Superior temporal gyrus (tissue), 1 donor: ENCODE results near the gene SLC35E3.

Experiments used
- DNase-seq: peaks from one replicate; pipeline ENCODE4 v3.0.0-alpha.2; 2016; ENCODE audit errors: extremely low spot score

Gene SLC35E3

DNA sequence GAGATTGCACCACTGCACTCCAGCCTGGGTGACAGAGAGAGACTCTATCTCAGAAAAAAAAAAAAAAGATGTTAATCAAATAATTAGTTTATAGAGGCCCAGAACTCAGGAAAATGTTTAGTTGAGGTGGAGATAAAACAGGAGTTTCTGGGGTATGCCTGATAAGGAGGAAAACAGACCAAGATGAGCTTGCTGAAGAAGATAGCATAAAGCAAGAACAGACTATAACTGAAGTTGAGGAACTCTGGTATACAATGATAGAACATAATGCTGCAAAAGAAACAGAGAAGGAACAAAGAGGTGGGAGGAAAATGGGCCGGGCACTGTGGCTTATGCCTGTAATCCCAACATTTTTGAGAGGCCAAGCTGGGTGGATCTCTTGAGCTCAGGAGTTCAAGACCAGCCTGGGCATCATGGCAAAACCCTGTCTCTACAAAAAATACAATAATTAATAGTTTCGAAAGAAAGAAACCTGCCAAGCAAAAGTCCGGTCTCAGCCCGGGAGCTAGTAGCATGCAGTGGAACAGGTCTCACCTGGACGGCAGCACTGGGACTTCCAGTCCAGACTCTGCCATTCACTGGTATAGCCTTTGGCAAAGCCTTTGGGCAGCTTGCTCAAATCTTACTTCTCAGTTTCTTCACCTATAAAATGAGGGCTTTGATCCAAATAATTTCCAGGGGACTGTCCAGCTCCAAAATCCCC lies 25.4 kb downstream of the SLC35E3 start:
- DNase-seq = no peak

DNA sequence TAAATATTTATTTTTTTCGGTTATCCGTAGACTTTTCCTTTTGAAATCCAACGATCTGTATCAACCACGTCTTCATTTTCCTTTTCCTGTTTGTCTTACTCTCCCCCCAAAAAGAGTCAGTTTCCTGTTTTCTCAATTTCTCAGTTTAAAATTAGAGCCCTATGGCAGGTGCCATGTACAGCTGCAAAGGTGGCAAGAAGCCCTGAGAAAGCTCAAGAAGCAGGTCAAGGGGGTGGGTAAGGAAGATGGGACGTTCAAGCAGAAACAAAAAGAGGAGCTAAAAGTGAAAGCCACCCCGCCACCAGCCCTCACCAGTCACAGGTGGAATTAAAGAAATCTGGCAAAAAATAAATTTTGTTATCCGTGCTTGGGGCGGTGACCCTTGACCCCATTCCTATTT lies 26.7 kb downstream of the SLC35E3 start:
- no peak for DNase-seq

DNA sequence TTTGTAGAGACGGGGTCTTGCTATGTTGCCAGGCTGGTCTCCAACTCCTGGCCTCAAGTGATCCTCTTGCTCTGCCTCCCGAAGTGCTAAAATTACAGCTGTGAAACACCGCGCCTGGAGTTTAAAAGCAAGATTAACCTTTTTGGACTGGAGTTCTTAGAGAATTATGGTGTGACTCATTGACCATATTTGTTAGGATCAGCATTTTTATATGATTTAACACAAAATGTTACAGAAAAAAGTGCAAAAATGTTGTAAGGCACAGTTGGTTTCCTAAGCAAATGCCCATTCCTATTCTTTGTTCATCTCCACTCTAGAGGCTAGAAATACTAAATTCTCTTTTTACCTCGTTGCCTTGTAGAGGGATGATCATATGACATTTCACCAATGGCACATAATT lies 27.6 kb downstream of the SLC35E3 start:
- DNase-seq = no peak

DNA sequence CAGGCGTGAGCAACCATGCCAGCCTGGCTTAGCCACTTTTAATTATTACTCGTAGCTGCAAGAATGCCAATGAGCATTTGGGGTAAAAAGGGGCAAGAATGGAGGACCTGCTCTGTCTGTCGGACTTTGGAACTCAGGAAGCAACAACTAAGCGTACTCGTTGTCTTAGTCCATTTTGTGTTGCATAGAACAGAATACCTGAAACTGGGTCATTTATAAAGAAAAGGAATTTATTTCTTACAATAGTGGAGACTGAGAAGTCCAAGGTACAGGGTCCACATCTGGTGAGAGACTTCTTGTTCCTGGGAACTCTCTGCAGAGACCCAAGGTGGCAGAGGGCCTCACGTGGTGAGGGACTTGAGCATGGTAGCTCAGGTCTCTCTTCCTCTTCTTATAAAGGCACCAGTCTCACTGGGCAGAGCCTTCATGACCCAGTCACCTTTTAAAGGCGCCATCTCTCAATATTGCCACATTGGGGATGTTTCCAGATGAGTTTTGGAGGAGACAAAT lies 29.2 kb downstream of the SLC35E3 start:
- no peak for DNase-seq

DNA sequence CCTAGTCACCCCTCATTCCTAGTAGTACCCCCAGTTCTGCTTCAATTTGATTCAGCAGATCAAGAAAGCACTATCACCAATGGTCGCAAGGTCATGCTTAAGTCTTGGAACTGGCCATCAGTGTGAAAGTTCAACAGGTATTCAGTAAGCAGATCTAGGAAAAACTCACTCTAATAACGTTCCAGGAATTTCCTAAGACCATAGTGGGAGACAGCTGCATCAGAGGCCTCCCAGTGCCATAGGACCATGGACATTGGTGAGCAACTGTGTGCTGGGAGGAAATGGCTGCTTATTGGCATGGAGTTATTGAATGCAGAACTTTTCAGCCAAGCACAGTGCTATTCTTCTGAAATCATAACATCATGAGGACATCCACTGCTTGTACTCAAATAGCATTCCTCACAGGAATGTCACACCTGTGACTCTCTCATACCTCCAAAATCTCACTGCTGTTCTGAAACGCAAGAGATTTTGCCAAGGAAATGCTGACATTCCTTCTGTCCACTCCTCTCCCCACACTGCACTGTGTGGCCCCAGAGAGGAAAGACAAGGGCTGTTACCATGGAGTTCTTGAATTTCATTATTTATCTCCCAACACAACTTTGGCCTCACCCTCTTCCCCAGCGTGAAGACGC lies 31.1 kb downstream of the SLC35E3 start:
- DNase-seq = no peak

DNA sequence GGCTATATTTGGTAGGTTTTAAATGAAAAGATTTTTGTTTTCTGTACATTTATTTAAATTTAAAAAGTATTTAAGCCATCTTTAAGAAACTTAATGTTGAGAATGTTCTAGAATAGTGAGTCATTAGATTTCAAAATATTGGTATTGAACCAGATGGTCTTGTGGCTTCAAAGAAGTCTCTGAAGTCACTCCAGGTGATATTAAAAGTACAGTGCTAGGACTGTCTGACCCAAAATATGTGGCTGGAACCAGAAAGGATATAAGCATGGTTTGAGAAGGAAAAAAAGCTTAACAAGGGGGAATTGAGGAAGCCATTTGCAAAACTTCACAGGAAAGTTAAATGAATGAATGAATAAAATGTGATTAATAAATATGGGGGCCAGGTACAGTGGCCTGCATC lies 33.3 kb downstream of the SLC35E3 start:
- no peak for DNase-seq

DNA sequence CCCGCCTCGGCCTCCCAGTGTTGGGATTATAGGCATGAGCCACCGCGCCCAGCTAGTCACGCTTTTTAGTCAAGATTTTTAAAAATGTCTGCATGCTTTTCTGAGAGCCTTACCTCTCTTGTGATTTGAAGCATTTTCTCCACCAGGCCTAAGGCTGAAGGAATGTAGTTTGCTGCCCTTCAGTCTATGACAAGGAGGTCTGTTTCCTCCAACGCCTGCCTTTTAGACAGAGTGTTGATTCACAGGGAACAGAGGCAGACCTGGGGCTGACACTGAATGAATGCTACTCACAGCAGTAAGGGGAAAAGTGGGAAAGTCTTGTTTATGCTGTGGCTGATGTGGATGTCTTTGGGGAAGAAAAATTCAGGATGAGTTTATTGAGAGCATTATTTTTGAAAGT lies 34.8 kb downstream of the SLC35E3 start:
- DNase-seq = no peak

DNA sequence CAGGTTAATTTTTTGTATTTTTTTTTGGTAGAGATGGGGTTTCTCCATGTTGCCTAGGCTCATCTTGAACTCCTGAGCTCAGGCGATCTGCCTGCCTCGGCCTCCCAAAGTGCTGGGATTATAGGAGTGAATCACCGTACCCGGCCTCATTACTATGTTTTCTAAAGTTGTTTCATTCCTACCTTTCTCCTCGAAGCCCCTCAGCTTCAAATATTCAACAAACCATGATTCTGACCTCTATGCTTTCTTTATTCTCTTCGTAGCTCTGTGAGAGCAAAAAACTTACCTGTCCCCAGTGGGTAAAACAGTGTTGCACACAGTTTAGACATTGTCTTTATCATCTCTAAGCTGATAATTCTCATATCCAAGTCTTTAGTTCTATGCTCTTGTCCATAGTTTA lies 35.8 kb downstream of the SLC35E3 start:
- DNase-seq = no peak

DNA sequence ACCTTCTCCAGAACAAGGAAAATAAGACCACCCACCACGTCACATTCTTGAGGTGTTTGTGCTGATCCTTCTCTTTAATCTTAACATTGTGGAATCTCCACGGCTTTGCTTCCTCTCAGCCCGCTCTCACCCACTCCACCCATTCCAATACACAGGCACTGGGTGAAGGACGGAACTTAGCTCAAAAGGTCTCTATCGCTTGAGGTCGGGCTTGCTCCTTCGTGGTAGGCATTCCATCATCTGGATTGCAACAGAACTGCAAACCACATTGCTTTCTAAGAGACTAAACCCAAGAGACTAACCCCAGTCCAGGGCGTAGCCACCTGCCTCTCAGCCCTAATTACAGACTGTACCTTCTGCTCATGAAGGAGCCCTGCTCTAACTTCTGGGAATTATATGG lies 38.0 kb downstream of the SLC35E3 start:
- no peak for DNase-seq

DNA sequence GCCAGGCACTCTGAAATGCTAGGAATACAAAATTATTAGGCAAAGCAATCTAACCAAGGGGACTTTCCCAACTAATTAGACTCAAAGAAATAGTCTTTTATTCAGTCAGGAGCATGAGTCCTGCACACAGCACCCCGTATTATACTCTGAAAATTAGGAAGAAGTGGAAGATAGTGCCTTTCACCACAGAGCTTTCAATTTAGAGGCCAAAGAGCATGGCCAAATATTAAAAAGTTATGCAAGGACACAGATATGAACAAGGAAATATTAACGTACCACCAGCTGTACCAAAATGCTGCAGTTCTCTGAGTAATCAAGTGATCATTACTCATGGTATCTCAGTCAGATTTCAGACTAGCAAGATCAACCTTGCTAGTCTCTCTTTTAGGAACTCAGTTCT lies 39.4 kb downstream of the SLC35E3 start:
- no peak for DNase-seq

DNA sequence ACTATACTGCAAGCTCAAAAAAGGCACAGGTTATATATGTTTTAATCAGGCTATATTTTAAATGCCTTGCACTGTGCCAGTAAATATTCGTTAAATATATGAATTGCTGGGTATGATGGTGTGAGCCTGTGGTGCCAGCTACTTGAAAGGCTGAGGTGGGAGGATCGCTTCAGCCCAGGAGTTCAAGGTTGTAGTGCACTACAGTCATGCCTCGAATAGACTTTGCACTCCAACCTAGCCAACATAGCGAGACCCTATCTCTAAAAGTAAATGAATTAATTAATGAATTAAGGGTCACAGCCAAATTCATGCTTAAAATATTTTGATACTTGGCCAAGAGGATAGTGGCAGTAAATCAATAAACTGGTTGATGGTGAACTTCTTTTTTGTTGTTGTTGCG lies 39.8 kb downstream of the SLC35E3 start:
- DNase-seq = no peak

DNA sequence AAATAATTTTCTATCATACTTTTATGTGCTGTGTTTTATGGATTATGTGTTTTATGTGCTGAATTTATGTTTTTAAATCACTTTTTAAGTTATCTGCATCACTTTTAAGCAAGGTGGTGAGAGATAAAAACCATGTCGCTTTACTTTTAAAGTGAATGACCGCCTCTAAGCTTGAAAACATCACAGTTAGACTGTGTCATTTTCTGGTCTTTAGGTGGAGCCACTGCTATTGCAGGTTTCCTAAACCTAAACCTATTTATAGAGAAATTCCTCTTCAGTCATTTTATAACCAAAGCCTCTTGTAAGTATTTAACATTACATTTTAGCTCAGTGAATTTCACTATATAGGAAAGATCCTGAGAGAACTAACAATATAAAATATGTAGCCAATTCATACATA lies 41.0 kb downstream of the SLC35E3 start:
- no peak for DNase-seq

DNA sequence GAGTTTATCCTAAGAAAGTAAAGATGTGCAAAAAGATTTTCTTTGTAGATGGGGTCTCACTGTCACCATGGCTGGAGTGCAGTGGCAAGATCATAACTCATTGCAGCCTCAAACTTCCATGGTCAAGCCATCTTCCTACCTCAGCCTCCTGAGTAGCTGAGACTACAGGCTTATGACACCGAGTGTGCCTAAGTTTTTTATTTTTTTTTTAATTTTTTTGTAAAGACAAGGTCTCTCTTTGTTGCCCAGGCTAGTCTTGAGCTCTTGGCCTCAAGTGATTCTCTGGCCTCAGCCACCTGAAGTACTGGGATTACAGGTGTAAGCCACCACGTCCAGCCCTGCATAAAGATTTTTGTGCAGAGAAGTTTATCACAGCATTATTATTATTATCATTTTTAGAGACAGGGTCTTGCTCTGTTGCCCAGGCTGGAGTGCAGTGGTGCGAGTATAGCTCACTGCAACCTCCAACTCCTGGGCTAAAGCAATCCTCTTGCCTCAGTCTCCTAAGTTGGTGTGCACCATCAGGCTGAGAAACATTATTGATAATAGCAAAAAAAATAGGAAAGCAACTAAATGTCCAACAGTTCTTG lies 42.7 kb downstream of the SLC35E3 start:
- no peak for DNase-seq

DNA sequence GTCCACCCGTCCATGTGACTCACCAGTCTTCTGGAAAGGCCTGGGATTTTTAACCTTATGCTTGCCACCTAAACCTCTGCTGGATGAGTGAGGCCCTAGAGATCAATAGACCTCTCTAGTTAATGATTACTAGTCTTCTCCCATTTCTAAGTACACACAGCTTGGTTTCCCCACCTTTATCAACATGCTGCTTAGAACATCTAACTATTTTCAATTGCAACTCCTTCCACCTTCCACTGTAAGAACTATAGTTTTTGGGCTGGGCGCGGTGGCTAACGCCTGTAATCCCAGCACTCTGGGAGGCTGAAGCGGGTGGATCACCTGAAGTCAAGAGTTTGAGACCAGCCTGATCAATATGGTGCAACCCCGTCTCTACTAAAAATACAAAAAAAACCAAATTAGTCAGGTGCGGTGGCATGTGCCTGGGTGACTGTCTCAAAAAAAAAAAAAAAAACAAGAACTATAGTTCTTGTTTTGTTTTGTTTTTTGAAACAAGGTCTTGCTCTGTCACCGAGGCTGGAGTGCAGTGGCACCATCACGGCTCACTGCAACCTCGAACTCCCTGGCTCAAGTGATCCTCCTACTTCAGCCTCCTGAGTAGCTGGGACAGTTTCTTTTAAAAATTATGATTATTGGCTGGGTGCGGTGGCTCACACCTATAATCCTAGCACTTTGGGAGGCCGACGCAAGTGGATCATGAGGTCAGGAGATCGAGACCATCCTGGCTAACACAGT lies 43.3 kb downstream of the SLC35E3 start:
- no peak for DNase-seq

DNA sequence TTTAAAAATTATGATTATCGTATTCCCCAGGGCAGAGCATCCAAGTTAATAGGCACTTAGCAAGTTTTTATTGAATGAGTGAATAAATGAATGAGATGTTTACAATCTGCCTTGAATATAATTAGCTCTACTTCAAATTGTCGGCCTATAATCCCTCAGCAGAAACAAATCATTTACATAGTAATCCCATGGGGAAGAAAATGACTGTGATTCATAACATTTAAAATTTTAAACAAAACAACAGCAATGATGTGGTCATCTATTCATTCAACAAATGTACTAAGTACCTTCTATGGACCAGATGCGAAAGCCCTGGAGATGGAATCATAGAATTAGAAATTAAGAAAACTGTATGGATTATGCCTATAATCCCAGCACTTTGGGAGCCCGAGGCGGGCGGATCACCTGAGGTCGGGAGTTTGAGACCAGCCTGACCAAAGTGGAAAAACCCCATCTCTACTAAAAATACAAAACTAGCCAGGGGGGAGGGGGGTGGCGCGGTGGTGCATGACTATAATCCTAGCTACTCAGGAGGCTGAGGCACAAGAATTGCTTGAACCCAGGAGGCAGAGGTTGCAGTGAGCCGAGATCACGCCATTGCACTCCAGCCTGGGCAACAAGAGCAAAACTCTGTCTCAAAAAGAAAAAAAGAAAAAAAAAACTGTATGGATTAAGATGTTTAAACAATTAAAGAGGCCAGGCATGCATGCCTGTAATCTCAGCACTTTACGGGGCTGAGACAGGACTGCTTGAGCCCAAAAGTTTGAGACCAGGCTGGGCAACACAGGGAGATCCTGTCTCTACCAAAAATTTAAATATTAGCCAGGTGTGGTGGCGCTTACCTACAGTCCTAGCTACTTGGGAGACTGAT lies 44.3 kb downstream of the SLC35E3 start:
- no peak for DNase-seq

DNA sequence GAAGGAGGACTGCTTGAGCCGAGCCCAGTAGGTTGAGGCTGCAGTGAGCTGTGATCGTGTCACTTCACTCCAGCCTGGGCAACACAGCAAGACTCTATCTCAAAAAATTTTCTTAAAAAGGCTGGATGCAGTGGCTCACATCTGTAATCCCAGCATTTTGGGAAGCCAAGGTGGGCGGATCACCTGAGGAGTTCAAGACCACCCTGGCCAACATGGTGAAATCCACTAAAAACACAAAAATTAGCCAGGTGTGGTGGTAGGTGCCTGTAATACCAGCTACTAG lies 44.9 kb downstream of the SLC35E3 start:
- DNase-seq = no peak

DNA sequence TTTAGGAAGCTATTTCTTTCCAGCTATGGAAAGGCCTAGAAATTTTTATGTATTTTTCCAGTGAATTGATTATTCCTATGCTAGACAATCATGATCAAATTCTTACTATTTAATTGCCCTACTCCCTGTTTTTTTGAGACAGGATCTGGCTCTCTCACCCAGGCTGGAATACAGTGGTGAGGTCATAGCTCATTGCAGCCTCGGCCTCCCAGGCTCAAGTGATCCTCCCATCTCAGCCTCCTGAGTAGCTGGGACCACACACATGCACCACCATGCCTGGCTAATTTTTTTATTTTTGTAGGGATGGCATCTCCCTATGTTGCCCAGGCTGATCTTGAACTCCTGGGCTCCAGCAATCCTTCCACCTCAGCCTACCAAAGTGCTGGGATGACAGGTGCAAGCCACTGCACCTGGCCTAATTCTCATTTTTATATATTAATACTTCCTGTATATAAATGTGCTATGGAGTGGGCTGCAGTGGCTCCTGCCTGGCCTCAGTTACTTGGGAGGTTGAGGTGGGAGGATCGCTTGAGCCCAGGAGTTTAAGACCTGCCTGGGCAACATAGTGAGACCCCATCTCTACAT lies 46.0 kb downstream of the SLC35E3 start:
- DNase-seq = no peak

DNA sequence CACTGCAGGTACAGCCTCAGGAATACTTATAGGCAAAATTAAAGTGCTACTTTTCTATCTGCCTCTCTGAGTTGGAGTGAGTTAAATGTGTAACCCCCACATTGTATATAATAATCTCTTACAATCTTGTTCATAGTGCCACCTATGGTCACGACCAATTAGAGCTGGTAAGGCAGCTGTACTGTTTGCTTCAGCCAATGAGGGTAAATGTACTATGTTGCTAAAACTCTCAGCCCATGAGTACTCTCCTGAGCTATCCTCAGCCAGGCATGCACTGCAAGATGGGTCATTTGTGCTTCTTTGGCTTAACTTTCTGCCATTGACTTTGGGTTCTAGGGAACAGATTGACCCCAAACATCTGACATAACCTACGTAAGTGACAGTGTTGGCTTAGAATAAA lies 47.0 kb downstream of the SLC35E3 start:
- DNase-seq = no peak

DNA sequence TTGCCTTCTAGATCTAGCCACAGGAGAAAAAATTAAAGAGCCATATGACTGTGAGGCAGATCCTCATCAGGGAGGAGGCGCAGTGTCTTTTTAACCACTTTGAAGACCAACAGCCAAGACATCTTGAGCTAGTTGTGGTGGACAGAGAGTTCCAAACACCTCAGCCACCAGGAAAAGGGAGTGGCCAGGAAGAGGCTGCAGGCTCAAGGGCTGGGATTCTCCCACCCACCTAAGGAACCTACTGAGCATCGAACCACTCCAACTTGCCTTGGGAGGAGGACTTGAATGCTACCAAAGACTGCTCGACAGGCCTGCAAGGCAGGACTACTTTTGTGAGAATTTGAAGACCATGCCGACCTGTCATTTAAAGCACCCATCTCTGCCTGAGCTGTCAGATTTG lies 47.5 kb downstream of the SLC35E3 start:
- DNase-seq = no peak

DNA sequence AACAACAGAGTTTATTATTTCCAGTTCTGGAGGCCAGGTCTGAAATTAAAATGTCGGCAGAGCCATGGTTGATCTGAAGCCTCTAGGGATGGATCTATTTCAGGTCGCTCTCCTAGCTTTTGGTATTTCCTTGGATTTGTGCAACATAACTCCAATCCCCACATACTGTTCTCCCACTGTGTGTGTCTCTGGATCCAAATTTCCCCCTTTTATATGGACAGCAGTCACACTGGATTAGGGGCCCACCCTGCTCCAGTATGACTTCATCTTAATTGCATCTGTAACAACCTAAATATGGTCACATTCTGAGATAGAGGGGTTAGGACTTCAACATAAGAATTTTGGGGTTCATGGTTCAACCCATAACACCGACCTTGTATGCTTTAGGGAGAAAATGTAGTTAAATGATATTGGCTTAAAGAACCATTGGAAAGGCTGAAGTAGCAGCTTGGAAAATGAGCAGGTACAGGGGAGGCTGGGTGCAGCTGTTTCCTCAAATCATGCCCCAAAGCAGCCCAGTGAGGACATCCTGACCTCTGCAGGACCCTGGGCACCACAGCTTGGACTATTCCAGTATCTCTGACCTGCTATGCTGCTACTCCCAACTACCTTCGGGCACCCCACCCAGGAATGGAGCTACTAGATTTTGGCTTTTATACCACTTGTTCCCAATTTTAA lies 48.1 kb downstream of the SLC35E3 start:
- no peak for DNase-seq
